ENCODE results near the gene SLC38A10.

DNA sequence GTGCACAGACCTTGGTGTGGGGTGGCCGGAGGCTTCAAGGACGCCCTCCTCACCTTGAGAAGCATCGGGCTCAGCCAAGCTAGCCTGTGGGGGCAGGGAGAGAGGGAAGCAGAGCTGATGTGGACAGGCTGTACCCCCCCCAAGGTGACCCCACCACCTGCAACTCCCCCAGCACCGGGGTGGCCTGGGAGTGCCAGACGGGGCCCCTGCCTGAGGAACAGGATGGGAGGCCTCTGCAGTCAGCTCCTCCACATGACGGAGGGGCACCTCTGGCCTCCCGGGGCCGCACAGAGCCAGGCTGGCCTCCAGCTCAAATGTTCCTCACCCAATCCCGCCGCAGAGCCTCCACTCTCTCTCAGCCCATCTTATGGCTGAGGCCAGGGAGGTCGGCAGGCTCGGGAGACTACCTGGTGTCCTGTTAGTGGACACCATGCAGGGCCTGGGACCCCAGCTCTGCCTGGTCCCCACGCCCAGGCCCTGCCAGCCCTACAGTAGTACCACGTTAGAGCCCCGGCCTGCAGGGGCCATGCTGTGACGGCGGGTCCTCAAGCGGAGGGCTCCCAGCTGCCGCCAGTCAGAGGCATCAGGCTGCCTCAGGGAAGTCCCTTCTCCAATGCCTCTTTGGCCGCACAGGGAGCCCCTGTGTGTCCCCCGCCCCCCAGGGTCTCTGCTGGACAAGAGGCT is 19.4 kb upstream of the SLC38A10 start:
- TF ChIP-seq, protein P1, sequence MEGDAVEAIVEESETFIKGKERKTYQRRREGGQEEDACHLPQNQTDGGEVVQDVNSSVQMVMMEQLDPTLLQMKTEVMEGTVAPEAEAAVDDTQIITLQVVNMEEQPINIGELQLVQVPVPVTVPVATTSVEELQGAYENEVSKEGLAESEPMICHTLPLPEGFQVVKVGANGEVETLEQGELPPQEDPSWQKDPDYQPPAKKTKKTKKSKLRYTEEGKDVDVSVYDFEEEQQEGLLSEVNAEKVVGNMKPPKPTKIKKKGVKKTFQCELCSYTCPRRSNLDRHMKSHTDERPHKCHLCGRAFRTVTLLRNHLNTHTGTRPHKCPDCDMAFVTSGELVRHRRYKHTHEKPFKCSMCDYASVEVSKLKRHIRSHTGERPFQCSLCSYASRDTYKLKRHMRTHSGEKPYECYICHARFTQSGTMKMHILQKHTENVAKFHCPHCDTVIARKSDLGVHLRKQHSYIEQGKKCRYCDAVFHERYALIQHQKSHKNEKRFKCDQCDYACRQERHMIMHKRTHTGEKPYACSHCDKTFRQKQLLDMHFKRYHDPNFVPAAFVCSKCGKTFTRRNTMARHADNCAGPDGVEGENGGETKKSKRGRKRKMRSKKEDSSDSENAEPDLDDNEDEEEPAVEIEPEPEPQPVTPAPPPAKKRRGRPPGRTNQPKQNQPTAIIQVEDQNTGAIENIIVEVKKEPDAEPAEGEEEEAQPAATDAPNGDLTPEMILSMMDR (IDR thresholded peaks at IDR 0.05; ENCODE audit: low read depth, low read length, poor library complexity, severe bottlenecking) = no peak
- no peak for TF ChIP-seq EZH2phosphoT487 (IDR thresholded peaks at IDR 0.05; ENCODE audit: borderline replicate concordance, low read length)
